Cardiac septum (tissue), 1 donor: ENCODE data around the gene MICAL3. TPM values are rescaled to one million over a fixed set of nuclear protein-coding genes. Genes with fewer than 3 reads are reported as not detected.

ENCODE experiments used
- DNase-seq: peaks from one replicate; pipeline ENCODE4 v3.0.0-alpha.2; 2020; ENCODE audit warnings: low spot score
- intact Hi-C: fragments of 100-400 bp; cut with DNase I; formaldehyde crosslinking; loops from one replicate; pipeline ENCODE4 v1.14.0; 2022
- total RNA-seq: library from RNA; stranded (reverse); fragmentation: NEBNext Ultra II Directional; extraction: Animal tissue kit (Norgen Biotek cat#: 25700); gene quantifications from one replicate; pipeline ENCODE4 v1.2.1, GENCODE V29; 2021
- donor health status: DM: no; HTN: no; CAD: no.

Gene MICAL3
- total RNA-seq, 1 donor from 2014 or later: 126 TPM

- DNase-seq: no peak
- intact Hi-C loops: no loop called here
Measured at GRCh38 chr22:17963015-17963414, 61.3 kb downstream of the MICAL3 start.

GRCh38 chr22:17962168-17962567 lies 62.2 kb downstream of the MICAL3 start:
- DNase-seq: no peak
- intact Hi-C loops: no loop called here

GRCh38 chr22:17961446-17961729 lies 63.0 kb downstream of the MICAL3 start:
- no peak for DNase-seq
- intact Hi-C loops: no loop called here

GRCh38 chr22:17960695-17961445 lies 63.5 kb downstream of the MICAL3 start:
- intact Hi-C loops: no loop called here
- DNase-seq: no peak

GRCh38 chr22:17960011-17960410 lies 64.3 kb downstream of the MICAL3 start:
- DNase-seq: no peak
- intact Hi-C loops: no loop called here

- intact Hi-C loops: no loop called here
- no peak for DNase-seq
Measured at GRCh38 chr22:17958166-17958565, 66.2 kb downstream of the MICAL3 start.

- DNase-seq: no peak
- intact Hi-C loops: no loop called here
Measured at GRCh38 chr22:17957693-17958092, 66.7 kb downstream of the MICAL3 start.

GRCh38 chr22:17957204-17957603 lies 67.2 kb downstream of the MICAL3 start:
- intact Hi-C loops: no loop called here
- no peak for DNase-seq

GRCh38 chr22:17956630-17957029 lies 67.7 kb downstream of the MICAL3 start:
- intact Hi-C loops: no loop called here
- no peak for DNase-seq

- no peak for DNase-seq
- intact Hi-C loops: no loop called here
Measured at GRCh38 chr22:17955590-17956379, 68.6 kb downstream of the MICAL3 start.

- no peak for DNase-seq
- intact Hi-C loops: no loop called here
Measured at GRCh38 chr22:17954860-17955587, 69.3 kb downstream of the MICAL3 start.

- no peak for DNase-seq
- intact Hi-C loops: no loop called here
Measured at GRCh38 chr22:17954200-17954859, 70.0 kb downstream of the MICAL3 start.

- DNase-seq: no peak
- intact Hi-C loops: no loop called here
Measured at GRCh38 chr22:17953147-17953546, 71.2 kb downstream of the MICAL3 start.

GRCh38 chr22:17952273-17952801 lies 72.0 kb downstream of the MICAL3 start:
- DNase-seq: no peak
- intact Hi-C loops: no loop called here

GRCh38 chr22:17951315-17951714 lies 73.0 kb downstream of the MICAL3 start:
- intact Hi-C loops: no loop called here
- DNase-seq: no peak

GRCh38 chr22:17950651-17951214 lies 73.6 kb downstream of the MICAL3 start:
- DNase-seq: peak; percentile 83
- intact Hi-C loops: no loop called here

- no peak for DNase-seq
- intact Hi-C loops: no loop called here
Measured at GRCh38 chr22:17949642-17950473, 74.5 kb downstream of the MICAL3 start.

GRCh38 chr22:17948101-17948500 lies 76.3 kb downstream of the MICAL3 start:
- no peak for DNase-seq
- intact Hi-C loops: no loop called here
